Pancreas (tissue), 10 donors: ENCODE measurements around the gene SENP5. TPM values are rescaled to one million over a fixed set of nuclear protein-coding genes. Genes with fewer than 3 reads are reported as not detected.
A peak's percentile ranks its signal among the peaks of the same experiment; 100 is the strongest.
"Not testable (repeated sequence)": the region's sequence is repeated elsewhere in the genome, so short reads cannot be mapped to it uniquely, and the experiment has no call there.

Source experiments
- ATAC-seq, 4 donors: fragments of 200-7000 bp; cut with Tn5 transposase; one replicate each; pipeline versions ENCODE4 v1.8.0 to v1.9.1; 2020; ENCODE audit warnings: mild to moderate bottlenecking in 4 of 4, moderate library complexity in 4 of 4
- DNase-seq, 6 donors: peaks; one replicate each; pipeline ENCODE4 v3.0.0-alpha.2; 2020
- FAIRE-seq: peaks from 2 replicates; lab custom pipeline; 2012; peaks lifted over from hg19 to GRCh38; lab: Jason Lieb, UNC
- H3K27ac ChIP-seq, 4 donors: fragments of 200-600 bp; sonication (generic); 1 replicate in 3 of 4; 2 replicates in 1 of 4; pipeline versions ENCODE4 v1.5.0 to v1.8.0; 2020
- H3K27me3 ChIP-seq, 4 donors: fragments of 200-600 bp; one replicate each; pipeline ENCODE4 v1.8.0; 2021
- H3K36me3 ChIP-seq, 3 donors: fragments of 200-600 bp; sonication (generic) in 1 of 3; one replicate each; pipeline versions ENCODE4 v1.5.0 to v1.8.0; 2020 to 2021
- H3K4me1 ChIP-seq, 3 donors: fragments of 200-600 bp; one replicate each; pipeline ENCODE4 v1.8.0; 2021
- H3K4me3 ChIP-seq, 4 donors: fragments of 200-600 bp; sonication (generic) in 2 of 4; one replicate each; pipeline versions ENCODE4 v1.5.0 to v1.8.0; 2020 to 2021
- H3K9me3 ChIP-seq, 4 donors: fragments of 200-600 bp; one replicate each; pipeline ENCODE4 v1.8.0; 2021
- CTCF ChIP-seq, 4 donors: fragments of 200-600 bp; sonication (generic) in 3 of 4; IDR thresholded peaks; one replicate each; pipeline versions ENCODE4 v1.5.0 to v1.8.0; 2021; ENCODE audit warnings: antibody characterized with exemption in 4 of 4
- WGBS, 2 donors: extraction: QIAGEN DNeasy Blood & Tissue Kit; methylation state at CpG; one replicate each; pipeline ENCODE4 v1.1.7; 2013; 5-methylcytosine and 5-hydroxymethylcytosine counted together
- intact Hi-C, 3 donors: fragments of 100-400 bp; cut with DNase I; formaldehyde crosslinking; loops; one replicate each; pipeline versions ENCODE4 v1.11.1 to v1.14.2; 2022
- polyA plus RNA-seq, 2 donors: library from polyadenylated mRNA; stranded (reverse); fragments of 200-250 nt; gene quantifications; one replicate each; pipeline ENCODE4 v1.2.3, GENCODE V29; 2013
- total RNA-seq, 6 donors: library from RNA; stranded (reverse); fragmentation: NEBNext Ultra II Directional in 4 of 6; extraction: Animal tissue kit (Norgen Biotek cat#: 25700) in 4 of 6; gene quantifications; one replicate each; pipeline versions ENCODE4 v1.2.1 to v1.2.4, GENCODE V29; 2021 to 2023
- donor health status: healthy with polysubstance abuse.
- donor health status: DM: no; HTN: no; CAD: no; lungs with moderate emphysema.
- donor health status: DM: no; HTN: no; CAD: no.
- donor health status: control.
- donor health status: control.
- donor health status: Bipolar disorder and iron deficiency.
- donor health status: DM: yes; HTN: yes; CAD: no.
- donor health status: DM: no; HTN: no; CAD: no.
- donor health status: DM: no; HTN: no; CAD: no.
- donor health status: DM: yes; HTN: yes; CAD: no.

SENP5 gene
- total and polyA plus RNA-seq, 8 donors: 5.7 to 16.2 (median 10.9) TPM

DNA sequence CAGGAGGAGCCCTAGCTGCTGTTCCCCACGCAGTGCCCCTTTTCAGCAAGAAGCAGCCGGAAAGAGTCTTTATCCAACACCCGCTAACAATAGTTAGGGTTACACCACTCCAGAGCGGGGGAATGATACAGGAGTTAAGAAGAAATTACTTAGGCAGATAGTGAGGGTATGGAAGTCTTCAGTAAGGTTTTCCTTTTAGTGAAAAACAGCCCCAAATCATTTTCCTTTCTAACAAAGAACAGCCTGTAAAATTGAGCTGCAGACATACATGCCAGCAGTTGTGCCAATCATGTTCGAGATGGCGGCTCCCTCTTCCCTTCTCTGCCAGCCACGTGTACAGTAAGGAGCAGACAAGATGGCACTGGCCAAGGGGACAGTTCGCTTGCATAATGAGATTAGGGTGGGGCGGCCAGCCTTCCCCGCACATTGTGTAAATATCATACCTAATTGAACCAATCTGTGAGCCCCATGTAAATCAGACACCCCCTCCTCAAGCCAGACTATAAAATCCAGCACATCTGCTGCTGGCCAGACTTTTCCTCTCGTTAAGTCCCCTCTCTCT lies 18.5 kb upstream of the SENP5 start:
- intact Hi-C loops: no loop called here
- H3K36me3 ChIP-seq: no peaks in the 10 kb centered on the region
- ATAC-seq: no peak
- no peaks in the 10 kb centered on the region for H3K9me3 ChIP-seq
- no peak overlapping the region for H3K4me3 ChIP-seq
- no peak overlapping the region for H3K27ac ChIP-seq
- H3K27me3 ChIP-seq: no peaks in the 10 kb centered on the region
- no peak for DNase-seq
- H3K4me1 ChIP-seq: no peaks in the 10 kb centered on the region
- no peak for TF ChIP-seq CTCF (IDR thresholded peaks at IDR 0.05)
- 71 to 76% methylated on average over 11 of the region's 11 CpGs for WGBS, 2 donors
- FAIRE-seq: no peak

DNA sequence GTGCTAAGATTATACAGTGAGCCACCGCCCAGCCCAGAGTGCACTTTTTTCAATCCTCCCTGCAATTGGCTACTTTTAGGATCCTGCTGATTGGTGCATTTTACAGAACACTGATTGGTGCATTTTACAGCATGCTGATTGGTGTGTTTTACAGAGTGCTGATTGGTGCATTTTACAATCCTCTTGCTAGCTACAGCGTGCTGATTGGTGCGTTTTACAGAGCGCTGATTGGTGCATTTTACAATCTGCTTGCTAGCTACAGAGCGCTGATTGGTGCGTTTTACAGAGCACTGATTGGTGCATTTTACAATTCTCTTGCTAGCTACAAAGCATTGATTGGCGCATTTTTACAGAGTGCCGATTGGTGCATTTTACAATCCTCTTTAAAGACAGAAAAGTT lies 4.7 kb upstream of the SENP5 start:
- H3K4me1 ChIP-seq, DNase-seq, H3K4me3 ChIP-seq, H3K36me3 ChIP-seq, H3K27ac ChIP-seq, intact Hi-C loops, H3K27me3 ChIP-seq, ATAC-seq, FAIRE-seq, H3K9me3 ChIP-seq: not testable (repeated sequence)
- WGBS, 2 donors: 89 to 92% methylated on average over 8 of the region's 8 CpGs

- intact Hi-C loops: no loop called here
- no peak for TF ChIP-seq CTCF (IDR thresholded peaks at IDR 0.05)
- Histone ChIP-seq H3K27ac (peak overlapping the region; percentile 86 to 93 (median 88)), H3K27me3 (no peaks in the 10 kb centered on the region), H3K4me3 (peak overlapping the region; percentile 73 to 99 (median 96)), H3K36me3 (no peaks in the 10 kb centered on the region), H3K4me1 (peaks cover 0 to 11% (median 9%) of the 10 kb centered on the region in 3 donors), H3K9me3 (no peaks in the 10 kb centered on the region)
- FAIRE-seq: no peak
- 20 to 21% methylated on average over 6 of the region's 6 CpGs for WGBS, 2 donors
- no peak for DNase-seq
- ATAC-seq: peak in 3 of 4 donors; percentile 2
These were observed 589 bp upstream of the SENP5 start for GRCh38 chr3:196867155-196867506.

- Histone ChIP-seq H3K9me3 (no peaks in the 10 kb centered on the region), H3K36me3 (no peaks in the 10 kb centered on the region), H3K27ac (peak overlapping the region; percentile 86 to 93 (median 88)), H3K4me3 (peak overlapping the region; percentile 73 to 99 (median 96)), H3K4me1 (peaks cover 0 to 11% (median 9%) of the 10 kb centered on the region in 3 donors), H3K27me3 (no peaks in the 10 kb centered on the region)
- DNase-seq (peak in 1 of 6 donors; percentile 16), ATAC-seq (peak in 2 of 4 donors; percentile 21 to 27), FAIRE-seq (no peak)
- TF ChIP-seq CTCF (IDR thresholded peaks at IDR 0.05): no peak
- 0 to 1% methylated on average over 24 to 29 of the region's 29 CpGs for WGBS, 2 donors
- intact Hi-C loops: no loop called here
These were observed 559 bp downstream of the SENP5 start for GRCh38 chr3:196868297-196868661.

- Histone ChIP-seq H3K36me3 (no peaks in the 10 kb centered on the region), H3K27ac (no peak overlapping the region), H3K9me3 (no peaks in the 10 kb centered on the region), H3K27me3 (no peaks in the 10 kb centered on the region), H3K4me1 (peaks cover 0 to 13% (median 9%) of the 10 kb centered on the region in 3 donors), H3K4me3 (no peak overlapping the region)
- intact Hi-C loops: no loop called here
- no peak for ATAC-seq
- no peak for FAIRE-seq
- 91% methylated on average over 4 of the region's 4 CpGs for whole genome bisulfite sequencing, 2 donors
- no peak for TF ChIP-seq CTCF (IDR thresholded peaks at IDR 0.05)
- DNase-seq: no peak
These were observed 4.6 kb downstream of the SENP5 start for GRCh38 chr3:196872316-196872715.

DNA sequence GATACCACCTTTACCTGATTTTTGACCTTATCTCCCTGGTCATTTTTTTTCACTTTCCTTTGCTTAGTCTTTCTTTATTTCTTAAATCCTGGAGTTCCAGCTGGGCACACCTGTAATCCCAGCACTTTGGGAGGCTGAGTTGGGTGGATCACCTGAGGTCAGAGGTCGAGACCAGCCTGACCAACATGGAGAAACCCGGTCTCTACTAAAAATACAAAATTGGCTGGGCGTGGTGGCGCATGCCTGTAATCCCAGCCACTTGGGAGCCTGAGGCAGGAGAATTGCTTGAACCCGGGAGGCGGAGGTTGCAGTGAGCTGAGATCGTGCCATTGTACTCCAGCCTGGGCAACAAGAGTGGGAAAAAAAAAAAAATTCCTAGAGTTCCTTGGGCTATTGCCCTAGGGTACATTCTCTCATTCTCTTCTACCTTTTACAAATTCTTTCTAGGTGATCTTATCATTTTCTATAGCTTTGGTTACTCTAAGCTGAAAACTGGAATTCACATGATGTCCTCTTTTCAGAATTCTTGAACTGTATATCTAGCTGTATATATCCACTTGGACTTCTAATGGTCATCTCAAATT lies 6.9 kb downstream of the SENP5 start:
- H3K9me3 ChIP-seq, H3K27me3 ChIP-seq, H3K4me3 ChIP-seq, H3K27ac ChIP-seq, H3K36me3 ChIP-seq, DNase-seq, FAIRE-seq, ATAC-seq, H3K4me1 ChIP-seq, intact Hi-C loops: not testable (repeated sequence)
- 93% methylated on average over 7 of the region's 7 CpGs for WGBS, 2 donors
